H1 (cell line): ENCODE results near the gene LMAN2. TPM values are rescaled to one million over a fixed set of nuclear protein-coding genes. Genes with fewer than 3 reads are reported as not detected.

Source experiments
- CTCF ChIA-PET: fragments of 300-600 bp; sonication (Branson Sonifier 250); formaldehyde crosslinking; loops from one replicate; lab custom pipeline; 2021; ENCODE audit not compliant: partially characterized antibody; lab: Charles Lee
- POLR2A ChIA-PET: fragments of 300-600 bp; sonication (Branson Sonifier 250); formaldehyde crosslinking; loops from one replicate; lab custom pipeline; 2021; ENCODE audit warnings: inconsistent platforms; ENCODE audit not compliant: partially characterized antibody; lab: Charles Lee
- DNase-seq, 2 experiments: peaks; one replicate each; pipeline versions ENCODE4 v3.0.0 to v3.0.0-alpha.2; 2010 to 2022; ENCODE audit warnings: low spot score in 2 of 2, low read depth in 1 of 2, mixed read lengths in 1 of 2
- FAIRE-seq: peaks from 2 replicates; lab custom pipeline; 2011; peaks lifted over from hg19 to GRCh38; lab: Jason Lieb, UNC
- H2AFZ ChIP-seq: 2 replicates; pipeline ENCODE4 v1.8.1; 2012; ENCODE audit warnings: low read length, inconsistent platforms
- H2AK5ac ChIP-seq: 2 replicates; pipeline ENCODE4 v1.6.1; 2013; ENCODE audit warnings: low read depth, low read length
- H2BK120ac ChIP-seq: replicated peaks from 2 replicates; pipeline ENCODE3; 2013; ENCODE audit warnings: low read depth, low read length, inconsistent platforms
- H2BK12ac ChIP-seq: 2 replicates; pipeline ENCODE4 v1.6.1; 2013; ENCODE audit warnings: low read depth, low read length
- H2BK15ac ChIP-seq: 2 replicates; pipeline ENCODE4 v1.6.1; 2013; ENCODE audit warnings: low read length
- H2BK20ac ChIP-seq: 2 replicates; pipeline ENCODE4 v1.6.1; 2013; ENCODE audit warnings: low read length
- H2BK5ac ChIP-seq: 2 replicates; pipeline ENCODE4 v1.6.1; 2013; ENCODE audit warnings: low read depth, low read length
- H3K14ac ChIP-seq: 2 replicates; pipeline ENCODE4 v1.6.1; 2013; ENCODE audit warnings: inconsistent platforms; ENCODE audit not compliant: insufficient read length
- H3K18ac ChIP-seq: 2 replicates; pipeline ENCODE4 v1.6.1; 2013; ENCODE audit warnings: low read length; ENCODE audit errors: extremely low read depth
- H3K23ac ChIP-seq: 2 replicates; pipeline ENCODE4 v1.6.1; 2013; ENCODE audit warnings: inconsistent platforms; ENCODE audit not compliant: insufficient read length
- H3K23me2 ChIP-seq: 2 replicates; pipeline ENCODE4 v1.6.1; 2013; ENCODE audit warnings: low read depth, low read length
- H3K27ac ChIP-seq: 2 replicates; pipeline ENCODE4 v1.6.1; 2011; ENCODE audit warnings: low read depth, low read length, inconsistent platforms
- H3K27me3 ChIP-seq, 4 experiments: replicated peaks in 1 of 4; 1 replicate in 1 of 4; 2 replicates in 3 of 4; pipeline versions ENCODE4 v1.6.1 to v1.8.1; 2011 to 2013; ENCODE audit warnings: low read length in 3 of 4, mild to moderate bottlenecking in 3 of 4, inconsistent platforms in 2 of 4, mixed read lengths in 2 of 4, moderate library complexity in 1 of 4; ENCODE audit not compliant: control insufficient read depth in 3 of 4, insufficient read depth in 3 of 4; ENCODE audit errors: extremely low read depth in 1 of 4
- H3K36me3 ChIP-seq, 4 experiments: 2 replicates each; pipeline versions ENCODE4 v1.6.1 to v1.8.1; 2011 to 2013; ENCODE audit warnings: mild to moderate bottlenecking in 4 of 4, low read length in 3 of 4, moderate library complexity in 2 of 4, control low read depth in 1 of 4, inconsistent platforms in 1 of 4; ENCODE audit not compliant: insufficient read depth in 4 of 4, control insufficient read depth in 2 of 4
- H3K4ac ChIP-seq: replicated peaks from 2 replicates; pipeline ENCODE3; 2013; ENCODE audit warnings: low read length, low read depth, mixed read lengths, inconsistent platforms; ENCODE audit not compliant: insufficient read length
- H3K4me1 ChIP-seq, 4 experiments: replicated peaks in 1 of 4; 1 replicate in 1 of 4; 2 replicates in 3 of 4; pipeline versions ENCODE4 v1.6.1 to v1.8.1; 2011 to 2013; ENCODE audit warnings: low read length in 3 of 4, inconsistent platforms in 2 of 4, mixed read lengths in 1 of 4; ENCODE audit not compliant: insufficient read depth in 4 of 4, control insufficient read depth in 3 of 4
- H3K4me2 ChIP-seq, 2 experiments: 2 replicates each; pipeline versions ENCODE4 v1.6.1 to v1.8.1; 2011 to 2013; ENCODE audit warnings: low read depth in 2 of 2, low read length in 2 of 2, control low read depth in 1 of 2, inconsistent platforms in 1 of 2, mild to moderate bottlenecking in 1 of 2; ENCODE audit not compliant: insufficient read depth in 1 of 2
- H3K4me3 ChIP-seq, 4 experiments: fragments of 200-600, 300-600 bp in 1 of 4; sonication (generic), shearing (Covaris generic), sonication (Bioruptor Twin) in 1 of 4; 2 replicates each; pipeline versions ENCODE4 v1.5.1 to v1.8.1; 2011 to 2016; ENCODE audit warnings: low read length in 4 of 4, low read depth in 3 of 4, control low read depth in 2 of 4, inconsistent platforms in 2 of 4, mild to moderate bottlenecking in 2 of 4, mixed read lengths in 1 of 4, moderate library complexity in 1 of 4; ENCODE audit not compliant: insufficient read depth in 2 of 4; ENCODE audit errors: extremely low read depth in 1 of 4
- H3K56ac ChIP-seq: replicated peaks from 2 replicates; pipeline ENCODE3; 2013; ENCODE audit warnings: low read depth, mild to moderate bottlenecking, mixed read lengths, low read length, inconsistent platforms; ENCODE audit not compliant: insufficient read length
- H3K79me1 ChIP-seq: 2 replicates; pipeline ENCODE4 v1.6.1; 2013; ENCODE audit warnings: low read depth, low read length, control low read depth
- H3K79me2 ChIP-seq, 2 experiments: 2 replicates each; pipeline versions ENCODE4 v1.6.1 to v1.8.1; 2012 to 2013; ENCODE audit warnings: low read length in 2 of 2, mild to moderate bottlenecking in 2 of 2, inconsistent platforms in 1 of 2; ENCODE audit not compliant: insufficient read depth in 2 of 2, control insufficient read depth in 1 of 2
- H3K9ac ChIP-seq, 4 experiments: replicated peaks in 1 of 4; 1 replicate in 1 of 4; 2 replicates in 3 of 4; pipeline versions ENCODE4 v1.6.1 to v1.8.1; 2011 to 2013; ENCODE audit warnings: low read depth in 3 of 4, low read length in 3 of 4, control low read depth in 2 of 4, mild to moderate bottlenecking in 2 of 4, moderate library complexity in 2 of 4, inconsistent platforms in 1 of 4; ENCODE audit errors: extremely low read depth in 1 of 4
- H3K9me3 ChIP-seq, 2 experiments: 2 replicates each; pipeline versions ENCODE4 v1.6.1 to v1.8.1; 2012 to 2013; ENCODE audit warnings: mild to moderate bottlenecking in 2 of 2, moderate library complexity in 2 of 2, control low read depth in 1 of 2, inconsistent platforms in 1 of 2, low read depth in 1 of 2, low read length in 1 of 2, mixed read lengths in 1 of 2; ENCODE audit not compliant: insufficient read depth in 2 of 2
- H4K20me1 ChIP-seq, 2 experiments: replicated peaks in 1 of 2; 2 replicates each; pipeline versions ENCODE3 to v1.8.1; 2011 to 2013; ENCODE audit warnings: inconsistent platforms in 2 of 2, low read length in 2 of 2, mild to moderate bottlenecking in 1 of 2; ENCODE audit not compliant: insufficient read depth in 2 of 2, control insufficient read depth in 1 of 2
- H4K5ac ChIP-seq: 2 replicates; pipeline ENCODE4 v1.6.1; 2013; ENCODE audit warnings: low read length, low read depth, mixed read lengths, inconsistent platforms; ENCODE audit not compliant: insufficient read length
- H4K8ac ChIP-seq: 2 replicates; pipeline ENCODE4 v1.8.0; 2013; ENCODE audit warnings: mild to moderate bottlenecking, moderate library complexity, low read length, inconsistent platforms; ENCODE audit not compliant: insufficient read depth; ENCODE audit errors: extremely low read depth
- H4K91ac ChIP-seq: replicated peaks from 2 replicates; pipeline ENCODE3; 2013; ENCODE audit warnings: low read length, mixed read lengths, inconsistent platforms; ENCODE audit not compliant: insufficient read length
- EP300 ChIP-seq, 2 experiments: IDR thresholded peaks; 1 replicate in 1 of 2; 2 replicates in 1 of 2; pipeline ENCODE4 v1.6.1; 2011 to 2012; ENCODE audit warnings: low read depth in 2 of 2, low read length in 2 of 2, mild to moderate bottlenecking in 2 of 2, borderline replicate concordance in 1 of 2, inconsistent platforms in 1 of 2, moderate library complexity in 1 of 2
- GABPA ChIP-seq: IDR thresholded peaks from 2 replicates; pipeline ENCODE4 v1.6.1; 2011; ENCODE audit warnings: mild to moderate bottlenecking, low read length, moderate library complexity, borderline replicate concordance; ENCODE audit not compliant: insufficient read depth
- JUN ChIP-seq: IDR thresholded peaks from 2 replicates; pipeline ENCODE4 v1.6.1; 2011; ENCODE audit warnings: low read depth, mild to moderate bottlenecking, improper control_type of control experiment, low read length
- KDM4A ChIP-seq: IDR thresholded peaks from one replicate; pipeline ENCODE4 v1.7.1; 2012; ENCODE audit warnings: low read depth, mild to moderate bottlenecking, moderate library complexity, low read length, inconsistent platforms; ENCODE audit not compliant: severe bottlenecking
- PHF8 ChIP-seq: fragments of 200-600 bp; sonication (generic); conservative IDR thresholded peaks from 2 replicates; pipeline ENCODE4 v1.7.1; 2012; ENCODE audit warnings: low read depth, mild to moderate bottlenecking, inconsistent platforms, low read length, moderate library complexity
- POLR2A ChIP-seq, 2 experiments: IDR thresholded peaks; 1 replicate in 1 of 2; 2 replicates in 1 of 2; pipeline ENCODE4 v1.6.1; 2011; ENCODE audit warnings: low read depth in 2 of 2, low read length in 2 of 2, mild to moderate bottlenecking in 2 of 2; ENCODE audit errors: control extremely low read depth in 1 of 2
- SAP30 ChIP-seq: fragments of 300-600 bp; sonication (generic); IDR thresholded peaks from 2 replicates; pipeline ENCODE4 v1.7.1; 2012; ENCODE audit warnings: low read length, moderate library complexity, mild to moderate bottlenecking, inconsistent platforms; ENCODE audit not compliant: insufficient read depth, insufficient replicate concordance
- TAF1 ChIP-seq: IDR thresholded peaks from 2 replicates; pipeline ENCODE4 v1.6.1; 2011; ENCODE audit warnings: mild to moderate bottlenecking, low read depth, low read length
- WGBS, 2 experiments: shearing (Covaris generic) in 1 of 2; methylation state at CpG; one replicate each; pipeline versions ENCODE4 v1.1.6 to v1.1.7; 2013 to 2015; ENCODE audit warnings: low lambda C conversion rate in 2 of 2, mixed read lengths in 2 of 2, inconsistent platforms in 1 of 2, low coverage in 1 of 2, missing lambda C conversion rate in 1 of 2; ENCODE audit not compliant: insufficient replicate concordance in 2 of 2, insufficient coverage in 1 of 2, insufficient read length in 1 of 2; ENCODE audit errors: extremely low coverage in 1 of 2, missing lambda C conversion rate in 1 of 2; 5-methylcytosine and 5-hydroxymethylcytosine counted together
- polyA plus RNA-seq, 7 experiments: library from polyadenylated mRNA; depleted of rRNA in 3 of 7; stranded (reverse) in 5 of 7; unstranded in 2 of 7; fragments of >200 nt in 5 of 7; fragments of 200-250 nt in 2 of 7; gene quantifications; 1 replicate in 5 of 7; 2 replicates in 1 of 7; 4 replicates in 1 of 7; pipeline versions ENCODE4 v1.2.1 to v1.2.3, GENCODE V29; 2011 to 2013; ENCODE audit warnings: missing spikeins in 2 of 7, mixed read lengths in 2 of 7
- total RNA-seq: library from RNA; stranded (reverse); fragmentation: NEBNext Ultra II Directional; extraction: Animal tissue kit (Norgen Biotek cat#: 25700); gene quantifications from 2 replicates; pipeline ENCODE4 v1.2.1, GENCODE V29; 2021
- TF ChIP-seq, protein P1 (sequence below): IDR thresholded peaks from 2 replicates; pipeline ENCODE4 v1.6.1; 2012; ENCODE audit warnings: inconsistent platforms

The LMAN2 gene
- total and polyA plus RNA-seq, 2 of the 8 experiments (the other 6 are each of a cell fraction or from before 2014, with no cell fraction given): 116 to 225 TPM

DNA sequence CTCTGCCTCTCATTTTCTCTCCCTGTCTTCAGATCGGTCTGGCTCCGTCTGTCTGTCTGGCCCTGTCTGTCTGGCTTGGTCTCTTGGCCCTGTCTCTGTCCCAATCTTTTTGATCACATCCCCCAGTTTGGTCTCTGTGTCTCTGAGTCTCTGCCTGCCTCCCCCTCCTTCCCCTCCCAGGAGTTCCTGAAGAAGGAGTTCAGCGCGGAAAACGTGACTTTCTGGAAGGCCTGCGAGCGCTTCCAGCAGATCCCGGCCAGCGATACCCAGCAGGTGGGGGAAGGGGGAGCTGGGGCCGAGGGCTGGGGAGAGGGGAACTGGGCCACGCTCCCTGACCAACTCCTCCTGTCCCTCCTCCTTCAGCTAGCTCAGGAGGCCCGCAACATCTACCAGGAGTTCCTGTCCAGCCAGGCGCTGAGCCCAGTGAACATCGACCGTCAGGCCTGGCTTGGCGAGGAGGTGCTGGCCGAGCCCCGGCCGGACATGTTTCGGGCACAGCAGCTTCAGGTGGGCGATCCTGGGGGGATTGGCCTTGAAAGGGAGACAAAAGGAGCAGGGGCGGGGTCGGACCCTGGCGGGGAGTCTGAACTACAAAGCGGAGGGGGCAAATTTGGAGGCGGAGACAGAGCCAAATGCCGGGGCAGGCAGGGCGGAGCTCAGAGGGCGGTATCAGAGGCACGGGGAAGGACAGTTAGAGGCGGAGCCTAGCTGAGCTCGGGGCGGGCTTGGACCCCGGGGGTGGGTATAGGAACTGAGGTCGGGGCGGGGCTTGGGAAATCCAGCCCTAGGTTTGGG is 15.3 kb upstream of the LMAN2 start:
- H3K4me2 ChIP-seq: peak overlapping the region; percentile 80 to 86
- peak overlapping the region; percentile 95 for H4K8ac ChIP-seq
- peak overlapping the region; percentile 95 for H2BK5ac ChIP-seq
- peak overlapping the region; percentile 44 to 65 (median 55) for H3K4me3 ChIP-seq
- H2BK12ac ChIP-seq: peak overlapping the region; percentile 96
- peaks cover 1 to 17% (median 13%) of the 10 kb centered on the region in 4 experiments; a peak in 5 of 7 replicates for H3K27me3 ChIP-seq
- CTCF ChIA-PET: interaction anchor here (0.6 to 16.9 kb wide), 14 partner anchors 12 to 302 kb away, joined by 3 to 363 read pairs (median 4); partner anchors contain the start of genes LMAN2, MXD3, PRR7 and RGS14
- H2AFZ ChIP-seq: no peak overlapping the region
- WGBS, 2 experiments: 4% methylated on average over 18 of the region's 36 CpGs; no CpG with 5 or more reads in 1 of the 2 experiments
- H3K23ac ChIP-seq: no peak overlapping the region
- peak overlapping the region; percentile 97 for H4K5ac ChIP-seq
- H3K9me3 ChIP-seq: no peaks in the 10 kb centered on the region
- H3K79me2 ChIP-seq: no peaks in the 10 kb centered on the region
- peaks cover 22% of the 10 kb centered on the region; the same call in 1 of the 2 replicates for H3K23me2 ChIP-seq
- peak overlapping the region; percentile 85 for H2BK120ac ChIP-seq
- H3K27ac ChIP-seq: peak overlapping the region; percentile 72
- POLR2A ChIA-PET: interaction anchor here (0.7 to 5.9 kb wide), 21 partner anchors 12 to 234 kb away, joined by 3 to 66 read pairs (median 3); partner anchors contain the start of genes GRK6, LMAN2, MXD3 and NSD1
- no peaks in the 10 kb centered on the region for H3K36me3 ChIP-seq
- DNase-seq (peak; percentile 93 to 97), FAIRE-seq (no peak)
- H3K9ac ChIP-seq: peak overlapping the region; percentile 50 to 62 (median 55)
- H3K56ac ChIP-seq: peak overlapping the region; percentile 94
- peaks cover 7% of the 10 kb centered on the region; the same call in 1 of the 2 replicates for H3K79me1 ChIP-seq
- peak overlapping the region; percentile 86 for H2BK20ac ChIP-seq
- no peak overlapping the region for H3K14ac ChIP-seq
- peaks cover 8 to 42% (median 37%) of the 10 kb centered on the region in 4 experiments for H3K4me1 ChIP-seq
- peak overlapping the region; percentile 95; the same call in 1 of the 2 replicates for H3K18ac ChIP-seq
- peaks cover 0 to 8% of the 10 kb centered on the region in 2 experiments for H4K20me1 ChIP-seq
- peak overlapping the region; percentile 96 for H4K91ac ChIP-seq
- peak overlapping the region; percentile 99 for H3K4ac ChIP-seq
- H2BK15ac ChIP-seq: peak overlapping the region; percentile 97; the same call in 1 of the 2 replicates
- peak overlapping the region; percentile 17; the same call in 1 of the 2 replicates for H2AK5ac ChIP-seq
- TF ChIP-seq EP300 (IDR thresholded peaks at IDR 0.05; ENCODE audit: borderline replicate concordance in 1 of 2, low read depth in 2 of 2, low read length in 2 of 2) (peak in 1 of 2 experiments; percentile 18; a peak in 1 of 3 replicates), PHF8 (peak; percentile 60; the same call in 1 of the 2 replicates), POLR2A (IDR thresholded peaks at IDR 0.05; ENCODE audit: control extremely low read depth in 1 of 2, low read depth in 2 of 2, low read length in 2 of 2) (peak in 1 of 2 experiments; percentile 82; a peak in 2 of 3 replicates), GABPA (no peak), TAF1 (peak; percentile 59; the same call in 1 of the 2 replicates), JUN (no peak), SAP30 (no peak), KDM4A (peak; percentile 3)
- TF ChIP-seq, protein P1, sequence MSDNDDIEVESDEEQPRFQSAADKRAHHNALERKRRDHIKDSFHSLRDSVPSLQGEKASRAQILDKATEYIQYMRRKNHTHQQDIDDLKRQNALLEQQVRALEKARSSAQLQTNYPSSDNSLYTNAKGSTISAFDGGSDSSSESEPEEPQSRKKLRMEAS: peak; percentile 57; the same call in 1 of the 2 replicates
